GM12878 (cell line): ENCODE data around the gene MYO1D. TPM values are rescaled to one million over a fixed set of nuclear protein-coding genes. Genes with fewer than 3 reads are reported as not detected.

Experiments used
- ATAC-seq: fragments of 200-7000 bp; cut with Tn5 transposase; 3 replicates; pipeline ENCODE4 v1.9.1; 2020; ENCODE audit warnings: mild to moderate bottlenecking, moderate library complexity
- BruUV-seq: library from RNA; stranded (reverse); fragments of 400-500 nt; replicated peaks from 2 replicates; lab custom pipeline; 2021; lab: Mats Ljungman, UMichigan
- CTCF ChIA-PET: fragments of 300-600 bp; sonication (Branson Sonifier 250); formaldehyde crosslinking; extraction: SDS; loops from one replicate; lab custom pipeline; 2021; ENCODE audit warnings: inconsistent platforms; lab: Yijun Ruan, JAX
- POLR2A ChIA-PET: fragments of 350-600 bp; formaldehyde crosslinking; extraction: SDS; loops from one replicate; lab custom pipeline; 2021; ENCODE audit warnings: inconsistent platforms; lab: Charles Lee
- RAD21 ChIA-PET: fragments of 300-600 bp; sonication (Branson Sonifier 250); formaldehyde crosslinking; loops from one replicate; lab custom pipeline; 2023; ENCODE audit warnings: antibody characterized with exemption; ENCODE audit not compliant: unreplicated experiment; lab: Charles Lee
- SMC1A ChIA-PET: fragments of 300-600 bp; sonication (Branson Sonifier 250); formaldehyde crosslinking; loops from one replicate; lab custom pipeline; 2023; ENCODE audit not compliant: unreplicated experiment, uncharacterized antibody; lab: Charles Lee
- DNase-seq: peaks from one replicate; pipeline ENCODE4 v3.0.0-alpha.2; 2011; ENCODE audit warnings: low read depth, low spot score
- FAIRE-seq: peaks from 3 replicates; lab custom pipeline; 2011; peaks lifted over from hg19 to GRCh38; lab: Jason Lieb, UNC
- H2AFZ ChIP-seq: 2 replicates; pipeline ENCODE4 v1.6.0; 2011; ENCODE audit warnings: low read depth, low read length, control low read depth; ENCODE audit not compliant: control insufficient read depth
- H3K27ac ChIP-seq: 2 replicates; pipeline ENCODE4 v1.5.1; 2011; ENCODE audit warnings: control low read depth; ENCODE audit not compliant: control insufficient read depth, insufficient read depth
- H3K27me3 ChIP-seq, 2 experiments: replicated peaks in 1 of 2; 2 replicates each; pipeline versions ENCODE4 v1.6.0 to v1.6.1; 2011; ENCODE audit warnings: low read length in 1 of 2; ENCODE audit not compliant: control insufficient read depth in 2 of 2, insufficient read depth in 2 of 2
- H3K36me3 ChIP-seq, 2 experiments: 2 replicates each; pipeline ENCODE4 v1.5.1; 2011; ENCODE audit warnings: low read length in 1 of 2; ENCODE audit not compliant: control insufficient read depth in 2 of 2, insufficient read depth in 2 of 2
- H3K4me1 ChIP-seq: 2 replicates; pipeline ENCODE4 v1.6.1; 2011; ENCODE audit warnings: mild to moderate bottlenecking, low read length, moderate library complexity, mixed read lengths; ENCODE audit not compliant: control insufficient read depth, insufficient read depth
- H3K4me2 ChIP-seq: 2 replicates; pipeline ENCODE4 v1.6.0; 2011; ENCODE audit warnings: control low read depth; ENCODE audit not compliant: control insufficient read depth, insufficient read depth
- H3K4me3 ChIP-seq: fragments of 200-600 bp; sonication (generic); 2 replicates; pipeline ENCODE4 v1.5.1; 2016
- H3K79me2 ChIP-seq: 2 replicates; pipeline ENCODE4 v1.6.0; 2011; ENCODE audit warnings: low read length; ENCODE audit not compliant: control insufficient read depth, insufficient read depth
- H3K9ac ChIP-seq: 2 replicates; pipeline ENCODE4 v1.8.0; 2011; ENCODE audit warnings: low read length, control low read depth, mixed read lengths; ENCODE audit not compliant: control insufficient read depth, insufficient read depth
- H3K9me3 ChIP-seq: replicated peaks from 3 replicates; pipeline ENCODE4 v1.5.1; 2011; ENCODE audit warnings: mild to moderate bottlenecking, low read length; ENCODE audit not compliant: control insufficient read depth, insufficient read depth
- H4K20me1 ChIP-seq: 2 replicates; pipeline ENCODE4 v1.6.0; 2011; ENCODE audit not compliant: control insufficient read depth, insufficient read depth
- ATF3 ChIP-seq: IDR thresholded peaks from 2 replicates; pipeline ENCODE4 v1.6.1; 2011; ENCODE audit warnings: low read depth, mild to moderate bottlenecking, low read length, moderate library complexity, borderline replicate concordance; ENCODE audit errors: extremely low read depth
- DPF2 ChIP-seq: fragments of 450-650 bp; IDR thresholded peaks from 2 replicates; pipeline ENCODE4 v1.6.1; 2017; ENCODE audit warnings: mild to moderate bottlenecking
- E2F8 ChIP-seq: fragments of 450-650 bp; IDR thresholded peaks from 2 replicates; pipeline ENCODE4 v1.6.1; 2018; ENCODE audit warnings: mild to moderate bottlenecking, low read depth, moderate library complexity; ENCODE audit not compliant: partially characterized antibody
- MTA2 ChIP-seq: fragments of 450-650 bp; IDR thresholded peaks from 2 replicates; pipeline ENCODE4 v1.6.1; 2016; ENCODE audit warnings: low read depth, mild to moderate bottlenecking, moderate library complexity
- MYC ChIP-seq: IDR thresholded peaks from 2 replicates; pipeline ENCODE4 v1.6.1; 2011; ENCODE audit warnings: mild to moderate bottlenecking, low read length, moderate library complexity, inconsistent platforms; ENCODE audit not compliant: insufficient read depth, insufficient replicate concordance, insufficient read length, severe bottlenecking
- NFYA ChIP-seq: IDR thresholded peaks from 2 replicates; pipeline ENCODE4 v1.6.1; 2011; ENCODE audit warnings: low read depth, mild to moderate bottlenecking, low read length, improper control_type of control experiment, borderline replicate concordance
- PAX8 ChIP-seq: fragments of 450-650 bp; IDR thresholded peaks from 2 replicates; pipeline ENCODE4 v1.6.1; 2017; ENCODE audit warnings: mild to moderate bottlenecking, moderate library complexity
- RBBP5 ChIP-seq: fragments of 200-600 bp; sonication (generic); conservative IDR thresholded peaks from 2 replicates; pipeline ENCODE4 v1.6.1; 2016
- SMARCA5 ChIP-seq: fragments of 450-650 bp; IDR thresholded peaks from 2 replicates; pipeline ENCODE4 v1.6.1; 2017; ENCODE audit warnings: mild to moderate bottlenecking
- SREBF1 ChIP-seq: IDR thresholded peaks from 2 replicates; pipeline ENCODE4 v1.6.1; 2012; ENCODE audit warnings: mild to moderate bottlenecking, low read length
- ZBTB33 ChIP-seq: fragments of 450-650 bp; IDR thresholded peaks from 2 replicates; pipeline ENCODE4 v1.6.1; 2017; ENCODE audit warnings: mild to moderate bottlenecking
- ZNF274 ChIP-seq: IDR thresholded peaks from one replicate; pipeline ENCODE4 v1.8.0; 2011; ENCODE audit not compliant: insufficient read length, insufficient read depth
- WGBS: methylation state at CpG from one replicate; pipeline ENCODE4 v1.1.6; 2016; ENCODE audit warnings: low lambda C conversion rate; ENCODE audit not compliant: insufficient replicate concordance, insufficient coverage; ENCODE audit errors: missing lambda C conversion rate; 5-methylcytosine and 5-hydroxymethylcytosine counted together
- in situ Hi-C: fragments of 300-500 bp; cut with MboI; formaldehyde crosslinking; loops from 9 replicates; pipeline ENCODE4 v1.14.3; 2018; ENCODE audit warnings: mixed read lengths
- intact Hi-C: fragments of 100-400 bp; cut with micrococcal nuclease; formaldehyde crosslinking; loops from one replicate; pipeline ENCODE4 v1.14.2; 2022; ENCODE audit not compliant: unreplicated experiment
- polyA plus RNA-seq, 11 experiments: library from polyadenylated mRNA; depleted of rRNA in 4 of 11; unstranded in 6 of 11; stranded (reverse) in 5 of 11; fragments of >200 nt; fragmentation: Nextera tagmentation in 4 of 11; fragmentation: Illumina TruSeq in 1 of 11; extraction: Ambion mirVana in 4 of 11; extraction: Trizol in 1 of 11; gene quantifications; 1 replicate in 1 of 11; 2 replicates in 10 of 11; pipeline versions ENCODE4 v1.2.1 to v1.2.3, GENCODE V29; 2011 to 2016; ENCODE audit warnings: inconsistent platforms in 2 of 11, missing spikeins in 2 of 11, low read depth in 1 of 11
- total RNA-seq, 4 experiments: library from RNA; depleted of rRNA in 3 of 4; stranded (reverse); fragments of >200 nt in 3 of 4; fragmentation: Illumina TruSeq in 1 of 4; extraction: Trizol in 1 of 4; gene quantifications; 2 replicates each; pipeline versions ENCODE4 v1.2.1 to v1.2.3, GENCODE V29; 2013 to 2021

The MYO1D gene
- total and polyA plus RNA-seq, 10 of the 15 experiments (the other 5 are each of a cell fraction or from before 2014, with no cell fraction given): 1.8 to 37.7 (median 25.4) TPM

- TF ChIP-seq ATF3 (no peak), E2F8 (no peak), SREBF1 (no peak), ZBTB33 (no peak), DPF2 (no peak), ZNF274 (no peak)
- TF ChIP-seq, all 136 proteins: peak for 0
Observed at GRCh38 chr17:32722733-32723132, 154.2 kb downstream of the MYO1D start (continued).

GRCh38 chr17:32720671-32721070 is 156.3 kb downstream of the MYO1D start:
- no peaks in the 10 kb centered on the region; a peak in 1 of 4 replicates for H3K36me3 ChIP-seq
- POLR2A ChIA-PET: no interaction called here
- no peak overlapping the region for H3K4me2 ChIP-seq
- CTCF ChIA-PET: interaction anchor here (0.5 to 1.6 kb wide), 3 partner anchors 15 to 141 kb away, joined by 3 to 7 read pairs (median 3); no protein-coding TSS in a partner anchor
- H3K9ac ChIP-seq: no peak overlapping the region
- 94% methylated on average over 5 of the region's 5 CpGs for WGBS
- ATAC-seq: no peak
- H3K27ac ChIP-seq: no peak overlapping the region
- intact Hi-C loops: no loop called here
- TF ChIP-seq MYC (no peak), MTA2 (no peak), PAX8 (no peak), NFYA (no peak), RBBP5 (no peak), ATF3 (no peak), SMARCA5 (no peak)
- TF ChIP-seq, all 136 proteins: peak for 0
- no peaks in the 10 kb centered on the region for H4K20me1 ChIP-seq
- H3K27me3 ChIP-seq: no peaks in the 10 kb centered on the region
- RAD21 ChIA-PET: interaction anchor here (0.8 to 1.3 kb wide), 2 partner anchors 11 to 195 kb away, joined by 3 read pairs; no protein-coding TSS in a partner anchor
- no peak for FAIRE-seq
- SMC1A ChIA-PET: interaction anchor here (0.6 kb wide), 1 partner anchor 244 kb away, joined by 3 read pairs; no protein-coding TSS in a partner anchor
- in situ Hi-C loops: no loop called here
- H3K4me3 ChIP-seq: no peak overlapping the region
- H2AFZ ChIP-seq: no peak overlapping the region
- no peak for DNase-seq
- H3K4me1 ChIP-seq: no peaks in the 10 kb centered on the region
- BruUV-seq: no TSS peak
- H3K9me3 ChIP-seq: peaks cover 3% of the 10 kb centered on the region; the same call in 2 of the 3 replicates
- no peaks in the 10 kb centered on the region for H3K79me2 ChIP-seq
